Hepatic stellate cell (primary cell): ENCODE data around the gene FBXL15.
A peak's percentile ranks its signal among the peaks of the same experiment; 100 is the strongest.
"Not testable (repeated sequence)": the region's sequence is repeated elsewhere in the genome, so short reads cannot be mapped to it uniquely, and the experiment has no call there.

ENCODE experiments used
- DNase-seq: peaks from one replicate; pipeline ENCODE4 v3.0.0; 2011; ENCODE audit warnings: low spot score

Gene FBXL15

DNA sequence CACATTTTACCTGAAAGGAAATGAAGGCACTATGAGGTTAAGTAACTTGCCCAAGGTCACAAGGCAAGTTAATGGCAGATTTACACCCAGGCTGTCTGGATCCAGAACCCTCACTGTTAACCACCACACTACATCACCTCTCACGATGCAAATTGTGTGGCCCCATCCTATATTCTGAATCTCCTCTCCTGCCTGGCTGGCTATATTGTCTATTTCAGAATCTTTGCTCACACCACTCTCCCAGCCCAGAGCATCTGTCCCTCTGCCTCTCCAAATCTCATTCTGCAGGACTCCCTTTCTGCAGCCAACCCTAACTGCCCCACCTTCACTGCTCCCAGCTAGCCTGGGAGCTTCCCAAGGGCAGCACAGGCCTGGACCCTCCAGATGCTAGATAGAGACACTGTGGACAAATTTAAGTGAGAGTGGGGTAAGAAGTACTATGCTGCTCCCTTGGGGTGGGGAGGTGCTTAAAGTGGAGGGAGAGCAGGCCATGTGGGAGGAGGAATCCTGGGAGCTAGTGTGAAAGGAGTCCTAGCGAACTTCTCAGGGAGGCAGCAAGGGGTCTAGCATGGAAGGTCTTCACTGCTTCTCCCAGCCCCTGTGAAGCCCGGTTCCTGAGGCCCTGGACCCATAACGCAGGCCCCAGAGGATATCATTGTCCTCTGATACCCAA, 11.0 kb downstream of the FBXL15 start:
- no peak for DNase-seq

DNA sequence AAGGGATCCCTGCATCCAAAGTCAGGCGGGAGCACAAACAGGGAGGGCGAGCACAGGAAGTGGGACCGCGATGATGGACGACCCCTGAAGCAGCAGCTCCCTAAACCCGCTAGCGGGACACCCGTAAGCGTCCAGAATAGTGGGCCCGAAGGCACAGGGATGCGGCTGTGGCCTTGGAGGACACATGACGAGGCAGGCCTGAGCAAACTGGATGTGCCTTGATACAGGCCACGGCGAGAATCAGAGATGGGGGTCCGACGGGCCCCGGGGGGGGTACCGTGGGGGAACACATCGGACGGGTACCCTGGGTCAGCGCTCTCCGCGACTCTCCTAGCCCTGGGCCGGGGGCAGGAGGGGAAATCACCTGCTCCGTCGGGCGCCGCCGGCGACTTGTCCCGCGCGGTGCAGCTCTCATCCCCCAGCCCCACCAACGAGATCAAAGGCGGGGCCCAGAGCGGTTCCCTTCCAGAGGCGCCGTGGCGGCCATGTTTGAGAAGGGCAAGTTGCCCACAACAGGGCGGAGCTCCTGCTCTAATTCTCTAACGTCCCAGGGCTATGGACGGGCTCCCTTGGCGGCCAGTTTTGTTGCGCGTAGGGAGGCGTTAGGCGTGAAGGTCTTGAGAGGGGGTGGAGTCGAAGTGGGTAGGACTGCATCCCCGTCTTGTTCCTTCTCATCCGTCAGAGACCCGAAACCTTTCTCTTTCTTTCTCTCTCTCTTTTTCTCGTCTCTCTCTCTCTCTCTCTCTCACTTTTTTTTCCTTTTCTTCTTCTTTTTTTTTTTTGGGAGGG, 11.7 kb downstream of the FBXL15 start, which contains the start of gene CUEDC2:
TSS of gene CUEDC2 (minus strand) at position 413 of the 789 bp plus-strand sequence. CDS start 7,386 bp downstream, outside the sequence.
- DNase-seq, result peak; percentile 96

DNA sequence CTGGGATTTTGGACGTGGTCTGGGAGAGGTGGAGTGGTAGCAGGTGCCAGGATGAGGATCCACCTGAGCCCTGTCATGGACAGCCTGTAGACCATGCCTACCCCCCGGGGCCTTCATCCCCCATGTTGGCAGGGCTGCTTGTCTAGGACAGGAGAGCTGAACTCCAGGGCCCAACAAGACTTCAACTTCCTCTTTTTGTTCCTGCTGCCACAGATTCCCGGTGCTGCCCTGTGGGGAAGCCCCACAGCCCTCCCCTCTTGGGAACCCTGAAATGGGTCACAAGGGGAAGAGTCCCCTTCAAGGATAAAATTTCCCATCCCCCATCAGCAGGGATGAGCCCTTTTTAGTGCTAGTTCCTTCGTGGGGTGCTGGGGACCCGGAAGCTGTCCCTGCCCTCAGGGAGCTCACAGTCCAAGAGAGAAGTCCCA, 13.0 kb downstream of the FBXL15 start:
- no peak for DNase-seq

DNA sequence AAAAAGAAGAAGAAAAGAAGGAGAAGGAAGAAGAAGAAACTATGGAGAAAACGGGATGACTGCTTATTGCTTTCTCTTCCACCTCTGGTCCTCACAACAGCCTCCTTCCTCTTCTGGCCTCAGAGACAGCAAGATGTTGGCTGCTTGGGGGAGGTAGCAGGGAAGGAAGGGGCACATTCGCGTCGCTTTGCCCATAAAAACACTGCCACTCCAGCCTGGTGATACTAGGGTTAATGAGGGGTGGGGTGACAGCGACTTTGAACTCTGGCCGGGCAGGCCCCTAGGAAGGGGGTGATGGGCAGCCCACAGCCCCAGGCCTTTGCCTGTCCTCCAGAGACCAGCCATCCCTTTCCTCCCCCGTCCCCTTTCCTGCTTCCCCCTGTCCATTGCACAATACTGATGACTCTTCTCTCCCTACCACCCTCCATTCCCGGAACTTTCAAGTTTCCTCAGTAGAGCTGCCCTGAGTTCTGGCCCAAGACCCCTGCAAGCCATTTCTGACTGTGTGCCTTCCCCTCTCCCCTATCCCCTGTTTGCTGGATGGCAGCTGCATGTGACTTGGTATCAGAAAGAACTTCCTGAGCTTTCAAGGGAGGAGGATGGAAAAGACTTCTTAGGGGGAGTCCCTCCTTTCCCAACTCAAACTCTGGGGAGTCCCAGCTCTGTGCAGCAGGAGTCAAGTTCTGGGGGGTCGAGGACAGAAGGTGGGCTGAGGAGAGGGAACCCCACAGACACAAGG, 13.9 kb downstream of the FBXL15 start:
- DNase-seq, result peak; percentile 64

GRCh38 chr10:102435133-102435497, 14.5 kb downstream of the FBXL15 start:
- no peak for DNase-seq

- DNase-seq, result no peak
Measured at GRCh38 chr10:102435529-102436233, 15.0 kb downstream of the FBXL15 start.

DNA sequence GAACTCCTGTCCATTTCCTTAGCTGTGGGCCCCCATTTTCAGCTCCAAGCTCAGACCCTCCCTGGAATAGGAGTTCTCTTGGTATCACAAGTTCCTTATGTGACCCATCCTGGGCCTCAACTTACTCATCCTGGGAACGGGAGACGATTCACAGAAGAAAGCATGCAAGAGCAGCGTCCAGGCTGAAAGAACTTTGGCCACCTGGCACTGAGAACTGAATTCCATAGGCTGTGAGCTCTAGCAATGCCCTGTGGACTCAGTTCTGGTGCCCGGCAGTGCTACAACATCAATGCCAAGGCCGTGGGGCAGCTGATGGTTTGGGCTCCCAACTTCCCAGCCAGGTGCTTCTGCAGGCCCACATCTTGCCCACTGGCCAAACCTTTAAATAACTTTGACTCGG, 15.7 kb downstream of the FBXL15 start:
- no peak for DNase-seq

DNA sequence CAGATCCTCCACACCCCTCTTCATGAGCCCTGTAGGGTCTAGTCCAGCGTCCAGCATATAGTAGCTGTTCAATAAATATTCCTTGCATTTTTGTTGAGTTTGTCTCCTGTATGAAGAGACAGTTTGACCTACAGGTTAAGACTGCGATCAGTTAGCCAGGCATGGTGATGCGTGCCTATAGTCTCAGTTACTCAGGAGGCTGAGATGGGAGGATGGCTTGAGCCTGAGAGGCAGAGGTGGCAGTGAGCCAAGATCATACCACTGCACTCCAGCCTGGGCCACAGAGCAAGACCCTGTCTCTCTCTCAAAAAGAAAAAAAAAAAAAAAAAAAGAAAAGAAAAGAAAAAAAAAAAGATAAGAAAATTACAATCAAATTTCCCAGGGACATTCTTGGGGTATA, 16.9 kb downstream of the FBXL15 start:
- DNase-seq, result no peak

- DNase-seq, result no peak
Measured at GRCh38 chr10:102438374-102438773, 17.7 kb downstream of the FBXL15 start.

GRCh38 chr10:102444851-102445250, 24.2 kb downstream of the FBXL15 start:
- no peak for DNase-seq

DNA sequence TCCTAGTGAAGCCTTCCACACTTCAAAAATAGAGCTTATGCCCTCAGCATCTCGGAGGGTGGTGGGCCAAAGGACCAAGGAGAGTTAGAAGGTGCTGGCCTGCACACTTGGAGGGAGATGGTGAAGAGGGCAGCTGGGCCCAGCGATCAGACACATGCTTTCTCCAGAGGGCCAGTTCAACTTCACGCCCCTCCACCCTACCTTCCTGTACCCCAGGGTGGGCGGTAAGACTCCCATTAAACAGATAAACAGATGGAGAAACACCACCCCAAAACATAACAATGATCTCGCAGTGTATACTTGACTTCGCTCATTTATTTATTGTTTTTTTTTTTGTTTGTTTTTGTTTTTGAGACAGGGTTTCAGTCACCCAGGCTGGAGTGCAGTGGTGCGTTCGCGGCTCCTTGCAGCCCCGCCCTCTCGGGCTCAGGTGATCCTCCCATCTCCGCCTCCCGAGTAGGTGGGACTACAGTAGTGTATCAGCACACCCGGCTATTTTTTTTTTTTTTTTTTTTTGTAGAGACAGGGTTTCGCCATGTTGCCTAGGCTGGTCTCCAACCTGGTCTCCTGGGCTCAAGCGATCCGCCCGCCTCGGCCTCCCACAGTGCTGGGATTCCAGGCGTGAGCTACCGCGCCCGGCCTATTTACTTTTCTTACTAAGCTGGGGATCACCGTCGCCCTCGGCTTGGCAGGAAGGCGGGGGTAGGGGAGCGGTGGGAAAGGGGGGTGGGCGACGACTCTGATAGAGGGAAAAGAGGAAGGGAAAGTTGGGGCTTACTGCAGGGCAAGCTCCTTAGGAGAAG, 28.9 kb downstream of the FBXL15 start:
- DNase-seq, result no peak

DNA sequence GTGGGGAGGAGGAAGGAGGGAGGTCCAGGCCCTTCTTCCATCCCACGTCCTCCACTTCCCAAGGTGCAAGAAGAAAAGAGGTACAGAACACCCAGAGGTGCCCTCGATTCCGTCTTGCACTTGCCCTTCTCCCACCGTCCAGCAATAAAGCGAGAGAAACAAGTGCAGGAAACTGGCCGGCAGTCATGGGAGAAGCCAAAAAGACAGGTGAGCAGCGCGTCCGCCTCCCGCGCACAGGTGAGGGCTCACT, 29.4 kb downstream of the FBXL15 start:
- no peak for DNase-seq

- DNase-seq, result peak; percentile 87
Measured at GRCh38 chr10:102450374-102451104, 29.9 kb downstream of the FBXL15 start.

- no peak for DNase-seq
Measured at GRCh38 chr10:102451105-102451969, 30.7 kb downstream of the FBXL15 start, which contains the start of gene C10orf95. C10orf95 (minus strand) TSS chr10:102451543; CDS start chr10:102451093, 450 bp downstream.

- DNase-seq, result peak; percentile 82
Measured at GRCh38 chr10:102452672-102453340, 32.2 kb downstream of the FBXL15 start.

DNA sequence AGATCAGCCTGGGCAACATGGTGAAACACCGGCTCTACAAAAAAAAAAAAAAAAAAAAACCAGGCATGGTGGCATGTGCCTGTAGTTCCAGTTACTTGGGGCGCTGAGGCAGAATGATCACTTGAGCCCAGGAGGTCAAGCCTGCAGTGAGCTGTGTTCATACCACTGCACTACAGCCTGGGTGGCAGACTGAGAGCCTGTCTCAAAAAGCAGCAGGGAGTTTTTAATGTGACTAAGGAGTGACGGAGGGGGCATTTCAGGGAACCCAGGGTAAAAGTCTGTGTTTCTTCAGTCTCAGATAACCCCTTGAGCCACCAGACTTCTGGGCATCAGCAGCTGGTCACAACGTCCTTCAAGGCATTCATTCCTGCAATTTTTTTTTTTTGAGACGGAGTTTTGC, 32.9 kb downstream of the FBXL15 start:
- no peak for DNase-seq

DNA sequence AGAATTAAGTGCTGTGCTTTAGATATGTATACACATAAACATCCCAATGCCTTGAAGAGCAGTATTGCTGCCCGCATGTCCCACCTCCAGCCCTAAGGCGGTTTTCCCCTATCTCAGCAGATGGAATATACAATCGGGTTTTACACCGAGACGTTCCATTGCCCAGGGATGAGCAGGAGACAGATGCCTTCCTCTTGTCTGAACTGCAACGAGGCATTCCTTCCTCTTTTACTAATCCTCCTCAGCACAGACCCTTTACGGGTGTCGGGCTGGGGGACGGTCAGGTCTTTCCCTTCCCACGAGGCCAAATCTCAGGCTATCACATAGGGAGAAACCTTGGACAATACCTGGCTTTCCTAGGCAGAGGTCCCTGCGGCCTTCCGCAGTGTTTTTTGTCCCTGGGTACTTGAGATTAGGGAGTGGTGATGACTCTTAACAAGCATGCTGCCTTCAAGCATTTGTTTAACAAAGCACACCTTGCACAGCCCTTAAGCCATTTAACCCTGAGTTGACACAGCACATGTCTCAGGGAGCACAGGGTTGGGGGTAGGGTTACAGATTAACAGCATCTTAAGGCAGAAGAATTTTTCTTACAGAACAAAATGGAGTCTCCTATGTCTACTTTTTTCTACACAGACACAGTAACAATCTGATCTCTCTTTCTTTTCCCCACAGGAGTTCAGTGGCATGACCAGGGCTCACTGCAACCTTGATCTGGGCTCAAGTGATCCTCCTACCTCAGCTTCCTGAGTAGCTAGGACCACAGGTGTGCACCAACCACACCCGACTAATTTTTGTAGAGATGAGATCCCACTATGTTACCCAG, 34.2 kb downstream of the FBXL15 start:
- not testable (repeated sequence) for DNase-seq

- DNase-seq, result peak; percentile 62
Measured at GRCh38 chr10:102455893-102456471, 35.3 kb downstream of the FBXL15 start.
